MM.1S (cell line): ENCODE measurements around the gene SEC11C.
A peak's percentile ranks its signal among the peaks of the same experiment; 100 is the strongest.

ENCODE experiments used
- CTCF ChIP-seq: fragments of 300-600 bp; sonication (generic); IDR thresholded peaks from 2 replicates; pipeline ENCODE4 v1.5.1; 2016; ENCODE audit warnings: antibody characterized with exemption, low read length, mixed read lengths
- EZH2 ChIP-seq: fragments of 300-600 bp; sonication (generic); optimal IDR thresholded peaks from 2 replicates; pipeline ENCODE3; 2017; ENCODE audit warnings: low read depth, mild to moderate bottlenecking, antibody characterized with exemption, low read length, mixed read lengths

- TF ChIP-seq CTCF (peak; percentile 7; the same call in 1 of the 2 replicates), EZH2 (no peak)
Observed at GRCh38 chr18:59127047-59127446, 12.6 kb upstream of the SEC11C start.
